Stimulated activated CD4-positive, alpha-beta T cell treated with anti-CD3 and anti-CD28 coated beads, Interleukin-12 subunit alpha, Interleukin-12 subunit beta, amount 100 ng/mL, for 4 hours (primary cell): ENCODE data around the gene LDLRAD4.
"Not testable (repeated sequence)": the region's sequence is repeated elsewhere in the genome, so short reads cannot be mapped to it uniquely, and the experiment has no call there.

Experiments
- DNase-seq: peaks from one replicate; pipeline ENCODE4 v3.0.0-alpha.2; 2020

LDLRAD4 gene

GRCh38 chr18:13658436-13659204 lies 440.1 kb downstream of the LDLRAD4 start:
- DNase-seq = no peak

- DNase-seq = no peak
Measured at GRCh38 chr18:13660510-13660909, 441.9 kb downstream of the LDLRAD4 start.

GRCh38 chr18:13661051-13661778 lies 442.7 kb downstream of the LDLRAD4 start:
- no peak for DNase-seq

GRCh38 chr18:13661779-13662256 lies 443.3 kb downstream of the LDLRAD4 start:
- no peak for DNase-seq

GRCh38 chr18:13672657-13673056 lies 454.1 kb downstream of the LDLRAD4 start:
- no peak for DNase-seq

- no peak for DNase-seq
Measured at GRCh38 chr18:13676471-13676870, 457.9 kb downstream of the LDLRAD4 start.

GRCh38 chr18:13677350-13677749 lies 458.8 kb downstream of the LDLRAD4 start:
- DNase-seq = not testable (repeated sequence)

DNA sequence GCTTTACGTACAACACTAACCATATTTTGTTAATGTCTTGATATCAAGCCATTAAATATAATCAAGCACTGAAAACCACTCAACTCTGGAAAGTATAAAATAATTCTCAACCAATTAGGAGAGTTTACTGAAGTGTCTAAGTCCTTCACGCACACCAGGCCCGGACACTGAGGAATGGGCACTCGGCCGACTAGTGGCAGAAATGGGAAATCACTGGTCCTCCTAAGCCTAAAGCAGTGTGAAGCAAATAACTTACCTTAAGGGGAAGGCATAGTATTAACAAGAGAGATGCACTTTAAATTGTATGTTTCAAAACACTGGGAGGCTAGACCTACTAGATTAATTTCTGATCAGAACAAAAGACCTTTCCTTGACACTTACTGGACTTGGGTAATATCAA lies 462.1 kb downstream of the LDLRAD4 start:
- no peak for DNase-seq

DNA sequence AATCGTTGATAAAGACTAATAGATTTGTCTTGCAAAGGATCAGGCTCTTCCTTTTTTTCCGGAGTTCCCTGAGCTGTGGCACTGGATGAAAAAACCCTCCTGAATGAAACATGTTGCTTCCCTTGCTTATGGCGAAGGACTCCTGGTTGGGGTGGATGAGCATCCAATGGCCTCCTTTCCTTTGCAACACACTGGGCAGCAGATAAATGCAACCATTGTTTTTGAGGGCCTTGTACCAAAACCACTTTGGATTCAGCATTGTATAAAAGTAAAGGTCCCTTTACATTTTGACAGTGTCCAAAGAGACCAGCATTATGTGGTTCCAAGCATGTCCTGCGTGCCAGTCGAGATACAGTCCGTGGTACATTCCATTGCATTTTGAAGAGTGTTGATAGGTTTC lies 463.1 kb downstream of the LDLRAD4 start:
- DNase-seq = no peak

GRCh38 chr18:13684546-13684945 lies 466.0 kb downstream of the LDLRAD4 start:
- no peak for DNase-seq

DNA sequence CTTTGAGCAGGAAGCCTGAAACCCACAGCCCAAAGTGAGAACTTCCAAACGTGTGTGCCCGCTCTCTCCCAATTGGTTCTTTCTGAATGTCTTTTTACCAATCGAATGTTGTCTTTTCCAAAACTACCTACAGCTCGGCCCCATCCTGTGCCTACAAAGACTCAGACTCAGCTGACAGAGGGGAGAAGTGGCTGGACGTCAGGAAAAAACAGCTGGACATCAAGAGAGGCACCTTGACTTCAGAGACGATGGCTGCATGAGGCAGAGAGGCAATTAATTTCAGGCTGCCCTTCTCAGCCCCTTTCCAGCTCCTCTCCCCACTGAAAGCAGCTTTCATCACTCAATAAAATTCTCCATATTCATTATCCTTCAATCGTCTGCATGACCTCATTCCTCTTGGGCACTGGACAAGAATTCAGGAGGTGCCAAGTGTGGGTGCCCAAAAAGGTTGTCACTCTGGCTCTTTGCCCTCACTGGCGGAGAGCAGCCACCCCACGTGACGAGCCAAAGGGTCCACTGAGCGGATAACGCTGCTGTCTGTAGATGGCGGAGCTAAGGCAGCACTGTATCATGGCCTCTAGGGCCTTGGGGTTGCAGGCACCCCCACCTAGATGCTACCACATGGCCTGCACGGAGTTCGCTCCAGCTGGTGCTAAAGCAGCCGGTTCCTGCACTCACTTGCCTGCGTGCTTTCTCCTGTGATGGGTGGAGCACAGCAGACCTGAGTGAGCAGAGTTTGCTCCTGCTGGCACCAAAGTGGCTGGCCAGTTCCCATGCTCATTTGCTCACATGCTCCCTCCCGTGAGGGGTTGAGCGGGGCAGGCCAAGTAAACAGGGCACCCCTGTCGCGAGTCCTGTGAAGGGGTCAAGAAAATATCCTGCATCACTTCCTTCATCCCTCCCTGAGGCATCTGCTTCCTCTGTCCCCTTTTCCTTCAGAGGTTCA lies 469.9 kb downstream of the LDLRAD4 start:
- DNase-seq = no peak

DNA sequence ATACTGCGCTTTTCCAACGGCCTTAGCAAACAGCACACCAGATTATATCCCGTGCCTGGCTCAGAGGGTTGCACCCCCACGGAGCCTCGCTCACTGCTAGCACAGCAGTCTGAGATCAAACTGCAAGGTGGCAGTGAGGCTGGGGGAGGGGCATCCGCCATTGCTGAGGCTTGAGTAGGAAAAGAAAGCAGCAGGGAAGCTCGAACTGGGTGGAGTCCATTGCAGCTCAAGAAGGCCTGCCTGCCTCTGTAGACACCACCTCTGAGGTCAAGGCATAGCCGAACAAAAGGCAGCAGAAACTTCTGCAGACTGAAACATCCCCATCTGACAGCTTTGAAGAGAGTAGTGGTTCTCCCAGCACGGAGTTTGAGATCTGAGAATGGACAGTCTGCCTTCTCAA lies 471.5 kb downstream of the LDLRAD4 start:
- DNase-seq = not testable (repeated sequence)

DNA sequence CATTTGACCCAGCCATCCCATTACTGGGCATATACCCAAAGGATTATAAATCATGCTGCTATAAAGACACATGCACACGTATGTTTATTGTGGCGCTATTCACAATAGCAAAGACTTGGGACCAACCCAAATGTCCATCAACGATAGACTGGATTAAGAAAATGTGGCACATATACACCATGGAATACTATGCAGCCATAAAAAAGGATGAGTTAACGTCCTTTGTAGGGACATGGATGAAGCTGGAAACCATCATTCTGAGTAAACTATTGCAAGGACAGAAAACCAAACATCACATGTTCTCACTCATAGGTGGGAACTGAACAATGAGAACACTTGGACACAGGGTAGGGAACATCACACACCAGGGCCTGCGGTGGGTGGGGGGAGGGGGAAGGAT lies 476.8 kb downstream of the LDLRAD4 start:
- not testable (repeated sequence) for DNase-seq

- DNase-seq = no peak
Measured at GRCh38 chr18:13696961-13697360, 478.4 kb downstream of the LDLRAD4 start.

GRCh38 chr18:13700153-13700552 lies 481.6 kb downstream of the LDLRAD4 start:
- no peak for DNase-seq
